K562 (cell line): ENCODE results near the gene TMEFF2. TPM values are rescaled to one million over a fixed set of nuclear protein-coding genes. Genes with fewer than 3 reads are reported as not detected.

Experiments
- ATAC-seq: fragments of 200-7000 bp; cut with Tn5 transposase; 3 replicates; pipeline ENCODE4 v1.9.1; 2020; ENCODE audit warnings: moderate library complexity
- BruUV-seq: library from RNA; stranded (reverse); fragments of 400-500 nt; replicated peaks from 2 replicates; lab custom pipeline; 2021; lab: Mats Ljungman, UMichigan
- CTCF ChIA-PET: fragments of 300-600 bp; formaldehyde crosslinking; extraction: SDS; loops from one replicate; lab custom pipeline; 2021; ENCODE audit warnings: low intra/inter-chr PET ratio; lab: Yijun Ruan, JAX
- POLR2A ChIA-PET: fragments of 300-600, 350-650 bp; sonication (Branson Sonifier 250); formaldehyde crosslinking; extraction: SDS; loops from one replicate; lab custom pipeline; 2021; ENCODE audit warnings: antibody characterized with exemption, inconsistent platforms; lab: Yijun Ruan, JAX
- DNase-seq, 4 experiments: peaks; one replicate each; pipeline versions ENCODE4 v3.0.0 to v3.0.0-alpha.2; 2011 to 2018; ENCODE audit warnings: low spot score in 3 of 4, mixed read lengths in 3 of 4; ENCODE audit errors: extremely low read depth in 1 of 4
- FAIRE-seq: peaks from 2 replicates; lab custom pipeline; 2011; peaks lifted over from hg19 to GRCh38; lab: Jason Lieb, UNC
- H2AFZ ChIP-seq: 2 replicates; pipeline ENCODE4 v1.6.0; 2011; ENCODE audit warnings: low read depth, low read length, control low read depth, inconsistent platforms
- H3K27ac ChIP-seq: fragments of 200-600 bp; 3 replicates; pipeline ENCODE4 v1.8.0; 2011; ENCODE audit warnings: low read depth, mild to moderate bottlenecking, control low read depth, inconsistent platforms, low read length, moderate library complexity, mixed read lengths; ENCODE audit errors: extremely low read depth
- H3K27me3 ChIP-seq, 2 experiments: fragments of 300-600 bp in 1 of 2; 2 replicates in 1 of 2; 3 replicates in 1 of 2; pipeline versions ENCODE4 v1.6.0 to v1.8.0; 2011; ENCODE audit warnings: inconsistent platforms in 2 of 2, low read length in 2 of 2, mild to moderate bottlenecking in 1 of 2, mixed read lengths in 1 of 2, moderate library complexity in 1 of 2; ENCODE audit not compliant: control insufficient read depth in 2 of 2, insufficient read depth in 2 of 2
- H3K36me3 ChIP-seq: fragments of 300-600 bp; 3 replicates; pipeline ENCODE4 v1.8.0; 2011; ENCODE audit warnings: mild to moderate bottlenecking, low read length, inconsistent platforms; ENCODE audit not compliant: control insufficient read depth, insufficient read depth
- H3K4me1 ChIP-seq, 2 experiments: fragments of 200-600 bp in 1 of 2; replicated peaks in 1 of 2; 2 replicates in 1 of 2; 3 replicates in 1 of 2; pipeline versions ENCODE4 v1.5.1 to v1.8.0; 2011; ENCODE audit warnings: inconsistent platforms in 2 of 2, low read length in 2 of 2, mild to moderate bottlenecking in 1 of 2, mixed read lengths in 1 of 2, moderate library complexity in 1 of 2; ENCODE audit not compliant: control insufficient read depth in 2 of 2, insufficient read depth in 2 of 2
- H3K4me2 ChIP-seq: 2 replicates; pipeline ENCODE4 v1.6.1; 2011; ENCODE audit warnings: low read length, control low read depth, inconsistent platforms, mixed read lengths; ENCODE audit not compliant: insufficient read depth
- H3K4me3 ChIP-seq: fragments of 200-600 bp; sonication (generic), shearing (Covaris generic); 2 replicates; pipeline ENCODE4 v1.5.1; 2016; ENCODE audit warnings: control low read depth, inconsistent platforms
- H3K79me2 ChIP-seq: fragments of 200-600 bp; 3 replicates; pipeline ENCODE4 v1.8.0; 2011; ENCODE audit warnings: low read length, inconsistent platforms; ENCODE audit not compliant: control insufficient read depth, insufficient read depth
- H3K9ac ChIP-seq, 2 experiments: 2 replicates each; pipeline versions ENCODE4 v1.6.0 to v1.6.1; 2011; ENCODE audit warnings: low read depth in 2 of 2, low read length in 2 of 2, control low read depth in 1 of 2, inconsistent platforms in 1 of 2, mild to moderate bottlenecking in 1 of 2, mixed read lengths in 1 of 2; ENCODE audit not compliant: insufficient read depth in 1 of 2
- H3K9me1 ChIP-seq: one replicate; pipeline ENCODE4 v1.6.0; 2011; ENCODE audit warnings: inconsistent platforms, mild to moderate bottlenecking, low read length, moderate library complexity; ENCODE audit not compliant: control insufficient read depth, insufficient read depth
- H3K9me3 ChIP-seq: replicated peaks from 2 replicates; pipeline ENCODE4 v1.5.1; 2011; ENCODE audit warnings: low read depth, low read length, inconsistent platforms; ENCODE audit not compliant: control insufficient read depth, insufficient read depth
- H4K20me1 ChIP-seq: replicated peaks from 2 replicates; pipeline ENCODE4 v1.6.1; 2011; ENCODE audit warnings: low read length, inconsistent platforms, mixed read lengths; ENCODE audit not compliant: control insufficient read depth, insufficient read depth
- NFIX ChIP-seq: fragments of 250-450 bp; sonication (Bioruptor Pico); IDR thresholded peaks from 2 replicates; pipeline ENCODE4 v1.4.0; 2020; ENCODE audit warnings: low read depth, mild to moderate bottlenecking, moderate library complexity
- NKRF ChIP-seq: fragments of 450-650 bp; IDR thresholded peaks from 2 replicates; pipeline ENCODE4 v1.6.1; 2016; ENCODE audit warnings: borderline replicate concordance
- PHF21A ChIP-seq: fragments of 450-650 bp; IDR thresholded peaks from 2 replicates; pipeline ENCODE4 v1.6.1; 2017; ENCODE audit warnings: low read depth, borderline replicate concordance
- PHTF2 ChIP-seq: fragments of 250-450 bp; sonication (Bioruptor Pico); IDR thresholded peaks from 2 replicates; pipeline ENCODE4 v1.5.0; 2021; ENCODE audit warnings: mild to moderate bottlenecking
- POLR3A ChIP-seq: IDR thresholded peaks from 2 replicates; pipeline ENCODE4 v1.6.1; 2011; ENCODE audit warnings: borderline replicate concordance, mild to moderate bottlenecking, moderate library complexity; ENCODE audit not compliant: insufficient read length, insufficient read depth; ENCODE audit errors: extremely low read depth
- SIRT6 ChIP-seq: IDR thresholded peaks from one replicate; pipeline ENCODE4 v1.6.1; 2012; ENCODE audit warnings: low read depth, mild to moderate bottlenecking, control low read depth, inconsistent platforms, low read length, moderate library complexity
- SIX5 ChIP-seq, 2 experiments: IDR thresholded peaks; 2 replicates each; pipeline ENCODE4 v1.6.1; 2011; ENCODE audit warnings: low read length in 2 of 2, borderline replicate concordance in 1 of 2, low read depth in 1 of 2, mild to moderate bottlenecking in 1 of 2, moderate library complexity in 1 of 2; ENCODE audit not compliant: insufficient read depth in 1 of 2
- SRSF3 ChIP-seq: fragments of 200-400 bp; formaldehyde crosslinking; IDR thresholded peaks from 2 replicates; pipeline ENCODE4 v1.6.1; 2016; ENCODE audit warnings: mild to moderate bottlenecking, low read length, moderate library complexity; ENCODE audit not compliant: insufficient read depth
- ZFP30 ChIP-seq: fragments of 250-450 bp; sonication (Bioruptor Pico); IDR thresholded peaks from 2 replicates; pipeline ENCODE4 v1.8.0; 2022; ENCODE audit warnings: moderate library complexity, mild to moderate bottlenecking, inconsistent platforms, borderline replicate concordance
- ZNF668 ChIP-seq: fragments of 250-450 bp; sonication (Bioruptor Pico); IDR thresholded peaks from 2 replicates; pipeline ENCODE4 v1.8.0; 2022; ENCODE audit warnings: mild to moderate bottlenecking, inconsistent platforms
- in situ Hi-C: fragments of 300-500 bp; cut with MboI; formaldehyde crosslinking; loops from 4 replicates; pipeline ENCODE4 v1.15.0; 2018; ENCODE audit warnings: inconsistent platforms, mixed read lengths
- intact Hi-C: fragments of 100-400 bp; cut with micrococcal nuclease; formaldehyde crosslinking; loops from 2 replicates; pipeline ENCODE4 v1.14.2; 2022
- polyA plus RNA-seq, 8 experiments: library from polyadenylated mRNA; depleted of rRNA in 4 of 8; stranded (reverse) in 5 of 8; unstranded in 3 of 8; fragments of >200 nt; fragmentation: Nextera tagmentation in 2 of 8; fragmentation: Illumina TruSeq in 1 of 8; extraction: Ambion mirVana in 2 of 8; extraction: Trizol in 1 of 8; gene quantifications; 2 replicates each; pipeline versions ENCODE4 v1.2.1 to v1.2.3, GENCODE V29; 2011 to 2014; ENCODE audit warnings: inconsistent platforms in 1 of 8, missing spikeins in 1 of 8
- total RNA-seq, 7 experiments: library from RNA; depleted of rRNA in 6 of 7; stranded (reverse); fragments of >200 nt in 6 of 7; fragmentation: Illumina TruSeq in 2 of 7; extraction: Trizol in 2 of 7; gene quantifications; 2 replicates each; pipeline versions ENCODE4 v1.2.1 to v1.2.3, GENCODE V29; 2011 to 2021; ENCODE audit warnings: low replicate concordance in 1 of 7

The TMEFF2 gene
- total and polyA plus RNA-seq, 9 of the 15 experiments (the other 6 are each of a cell fraction or from before 2014, with no cell fraction given), result 1.4 TPM; not detected in 8

- POLR2A ChIA-PET, result no interaction called here
- Histone ChIP-seq H3K9ac (no peak overlapping the region), H4K20me1 (no peaks in the 10 kb centered on the region), H3K9me3 (no peaks in the 10 kb centered on the region), H2AFZ (no peak overlapping the region), H3K4me2 (no peak overlapping the region), H3K27me3 (no peaks in the 10 kb centered on the region), H3K4me1 (no peaks in the 10 kb centered on the region; a peak in 1 of 5 replicates), H3K4me3 (no peak overlapping the region), H3K27ac (no peak overlapping the region), H3K36me3 (no peaks in the 10 kb centered on the region), H3K9me1 (no peaks in the 10 kb centered on the region), H3K79me2 (no peaks in the 10 kb centered on the region)
- TF ChIP-seq SIX5 (IDR thresholded peaks at IDR 0.05; ENCODE audit: borderline replicate concordance in 1 of 2, insufficient read depth in 1 of 2, low read depth in 1 of 2, low read length in 2 of 2) (no peak), SRSF3 (no peak), ZNF668 (CRISPR knock-in tag) (no peak), POLR3A (no peak), ZFP30 (CRISPR knock-in tag) (no peak), SIRT6 (no peak), PHTF2 (CRISPR knock-in tag) (no peak), NFIX (no peak), NKRF (no peak), PHF21A (no peak)
- in situ Hi-C loops (no loop called here), intact Hi-C loops (no loop called here)
- DNase-seq, result no peak
- FAIRE-seq, result no peak
- CTCF ChIA-PET, result no interaction called here
- ATAC-seq, result no peak
- BruUV-seq, result no TSS peak
These were observed 95.0 kb downstream of the TMEFF2 start for GRCh38 chr2:192099742-192100141.
